Right lobe of liver (tissue), 6 donors: ENCODE results near the gene OASL. TPM values are rescaled to one million over a fixed set of nuclear protein-coding genes. Genes with fewer than 3 reads are reported as not detected.

Source experiments
- ATAC-seq, 4 donors: fragments of 200-7000 bp; cut with Tn5 transposase; one replicate each; pipeline ENCODE4 v1.9.1; 2020; ENCODE audit warnings: mild to moderate bottlenecking in 4 of 4, moderate library complexity in 4 of 4
- DNase-seq, 3 donors: peaks; one replicate each; pipeline ENCODE4 v3.0.0-alpha.2; 2020
- H3K27ac ChIP-seq, 3 donors: fragments of 200-600 bp; one replicate each; pipeline ENCODE4 v1.8.0; 2022
- H3K27me3 ChIP-seq, 2 donors: fragments of 200-600 bp; one replicate each; pipeline ENCODE4 v1.8.0; 2022
- H3K36me3 ChIP-seq, 4 donors: fragments of 200-600 bp; sonication (generic) in 1 of 4; one replicate each; pipeline versions ENCODE4 v1.5.1 to v1.8.0; 2017 to 2022; ENCODE audit warnings: control low read depth in 1 of 4
- H3K4me1 ChIP-seq, 4 donors: fragments of 200-600 bp; sonication (generic) in 1 of 4; one replicate each; pipeline versions ENCODE4 v1.5.1 to v1.8.0; 2017 to 2022; ENCODE audit warnings: control low read depth in 1 of 4
- H3K4me3 ChIP-seq, 3 donors: fragments of 200-600 bp; one replicate each; pipeline ENCODE4 v1.8.0; 2022
- H3K9me3 ChIP-seq, 4 donors: fragments of 200-600 bp; sonication (generic) in 1 of 4; one replicate each; pipeline versions ENCODE4 v1.5.1 to v1.8.0; 2017 to 2022; ENCODE audit warnings: control low read depth in 1 of 4
- CTCF ChIP-seq, 4 donors: fragments of 200-600 bp in 3 of 4; fragments of 450-650 bp in 1 of 4; IDR thresholded peaks; one replicate each; pipeline versions ENCODE4 v1.5.1 to v1.8.0; 2016 to 2022; ENCODE audit warnings: antibody characterized with exemption in 4 of 4, mild to moderate bottlenecking in 2 of 4
- POLR2A ChIP-seq: fragments of 450-650 bp; IDR thresholded peaks from one replicate; pipeline ENCODE4 v1.6.1; 2017; ENCODE audit warnings: antibody characterized with exemption, mild to moderate bottlenecking
- WGBS: methylation state at CpG from one replicate; pipeline ENCODE4 v1.1.6; 2018; ENCODE audit warnings: low coverage, low lambda C conversion rate; ENCODE audit not compliant: insufficient coverage; ENCODE audit errors: missing lambda C conversion rate; 5-methylcytosine and 5-hydroxymethylcytosine counted together
- intact Hi-C, 2 donors: fragments of 100-400 bp; cut with DNase I; formaldehyde crosslinking; loops; one replicate each; pipeline versions ENCODE4 v1.11.2 to v1.14.1; 2022
- small RNA-seq, 2 experiments: library from RNA; depleted of rRNA; stranded (forward); fragments of <200 nt; gene quantifications; one replicate each; pipeline ENCODE3, GENCODE V24; 2016
- total RNA-seq, 6 experiments: library from RNA; depleted of rRNA in 2 of 6; stranded (reverse); fragments of >200 nt in 2 of 6; fragmentation: NEBNext Ultra II Directional in 3 of 6; extraction: Animal tissue kit (Norgen Biotek cat#: 25700) in 3 of 6; gene quantifications; one replicate each; pipeline versions ENCODE4 v1.1.0 to v1.2.4, GENCODE V29; 2016 to 2023
- donor health status: DM: no; HTN: yes; CAD: no.
- donor health status: DM: no; HTN: no; CAD: no.
- donor health status: DM: no; HTN: no; CAD: no.
- donor health status: DM: no; HTN: yes; CAD: no.
- donor health status: DM: no; HTN: yes; CAD: no.

OASL gene
- total RNA-seq, 6 experiments from 2014 or later = 1.6 to 19.2 (median 4.1) TPM

- no peak overlapping the region for H3K27ac ChIP-seq
- peaks cover 0 to 76% (median 10%) of the 10 kb centered on the region in 4 donors for H3K4me1 ChIP-seq
- ATAC-seq (peak; percentile 55 to 90 (median 71)), DNase-seq (peak in 1 of 3 donors; percentile 38)
- H3K36me3 ChIP-seq = peaks cover 0 to 41% (median 16%) of the 10 kb centered on the region in 4 donors
- no peaks in the 10 kb centered on the region for H3K9me3 ChIP-seq
- H3K27me3 ChIP-seq = no peaks in the 10 kb centered on the region
- 22% methylated on average over 12 of the region's 13 CpGs for WGBS
- TF ChIP-seq CTCF (IDR thresholded peaks at IDR 0.05) (peak; percentile 54 to 73 (median 64)), POLR2A (no peak)
- intact Hi-C loops = no loop called here
- H3K4me3 ChIP-seq = no peak overlapping the region
Observed at GRCh38 chr12:120971299-120972180, 67.5 kb downstream of the OASL start.

- no peak for ATAC-seq
- peaks cover 0 to 41% (median 16%) of the 10 kb centered on the region in 4 donors for H3K36me3 ChIP-seq
- 84% methylated on average over 3 of the region's 3 CpGs for WGBS
Observed at GRCh38 chr12:120970310-120970709, 68.7 kb downstream of the OASL start.

More at GRCh38 chr12:120970310-120970709, 68.7 kb downstream of the OASL start:
- H3K9me3 ChIP-seq = no peaks in the 10 kb centered on the region
- peaks cover 0 to 63% (median 4%) of the 10 kb centered on the region in 4 donors for H3K4me1 ChIP-seq
- intact Hi-C loops = no loop called here
- H3K27me3 ChIP-seq = no peaks in the 10 kb centered on the region
- no peak overlapping the region for H3K4me3 ChIP-seq
- no peak for DNase-seq
- TF ChIP-seq POLR2A = no peak
- TF ChIP-seq CTCF (IDR thresholded peaks at IDR 0.05) = no peak
- no peak overlapping the region for H3K27ac ChIP-seq

Small RNA genes lying within 50 kb of the gene (small RNA-seq; reads per million reads assigned to genes)
- gene AC079602.2 = 0 reads per million in 2 experiments

Other genes starting within 250 kb of the OASL start
- gene SPPL3, start 134.9 kb downstream of the OASL start, total RNA-seq = 10 to 100 TPM; 10.7 to 26.6 (median 16.9) TPM
- gene HNF1A, start 60.7 kb downstream of the OASL start, total RNA-seq = 10 to 100 TPM in 5 of 6 experiments, 1 to 10 TPM in 1; 9.8 to 20.5 (median 19.0) TPM
- gene C12orf43, start 22.8 kb downstream of the OASL start, total RNA-seq = 10 to 100 TPM in 2 of 6 experiments, 1 to 10 TPM in 4; 6.7 to 12.2 (median 8.8) TPM
- gene P2RX7, start 93.6 kb upstream of the OASL start, total RNA-seq = 10 to 100 TPM in 1 of 6 experiments, 1 to 10 TPM in 5; 2.5 to 11.4 (median 3.4) TPM
- gene P2RX4, start 170.9 kb upstream of the OASL start, total RNA-seq = 10 to 100 TPM; 11.5 to 79.7 (median 21.9) TPM